C4-2B (cell line): Measurements from ENCODE around the gene CHST13.

Source experiments
- ZFX ChIP-seq: fragments of 450-650 bp; IDR thresholded peaks from 2 replicates; pipeline ENCODE4 v1.6.1; 2017
- TF ChIP-seq, protein P1 (sequence below): fragments of 450-650 bp; conservative IDR thresholded peaks from 2 replicates; pipeline ENCODE4 v1.5.1; 2017; ENCODE audit warnings: mild to moderate bottlenecking

DNA sequence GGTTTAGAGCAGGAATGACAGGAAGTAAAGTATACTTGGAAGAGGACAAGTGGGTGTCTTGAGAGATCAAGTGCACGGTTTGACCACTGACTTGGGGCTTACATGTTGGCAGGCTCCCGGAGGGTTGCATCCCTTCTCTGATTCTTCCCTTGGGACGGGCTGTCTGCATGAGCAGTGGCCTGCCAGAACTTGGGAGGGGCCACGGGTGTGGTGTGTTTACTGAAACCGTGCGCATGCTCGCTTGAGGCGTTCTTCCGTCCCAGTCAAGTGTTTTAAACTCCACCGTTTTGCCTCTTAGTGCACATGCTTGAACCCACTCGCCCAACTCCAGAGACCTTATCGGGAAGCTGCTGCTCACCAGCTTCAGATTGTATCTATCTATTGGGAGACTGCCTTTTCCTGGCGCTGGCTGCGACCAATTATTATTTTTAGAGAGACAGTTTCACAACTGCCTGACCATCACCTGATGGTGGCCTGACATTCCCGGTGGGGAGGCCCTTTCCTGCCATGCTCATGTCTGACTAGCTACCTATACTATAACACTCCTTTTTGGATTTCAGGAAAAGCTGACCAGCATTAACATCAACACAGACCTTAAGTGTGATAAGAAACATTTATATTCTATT is 49.6 kb downstream of the CHST13 start:
- TF ChIP-seq, protein P1, sequence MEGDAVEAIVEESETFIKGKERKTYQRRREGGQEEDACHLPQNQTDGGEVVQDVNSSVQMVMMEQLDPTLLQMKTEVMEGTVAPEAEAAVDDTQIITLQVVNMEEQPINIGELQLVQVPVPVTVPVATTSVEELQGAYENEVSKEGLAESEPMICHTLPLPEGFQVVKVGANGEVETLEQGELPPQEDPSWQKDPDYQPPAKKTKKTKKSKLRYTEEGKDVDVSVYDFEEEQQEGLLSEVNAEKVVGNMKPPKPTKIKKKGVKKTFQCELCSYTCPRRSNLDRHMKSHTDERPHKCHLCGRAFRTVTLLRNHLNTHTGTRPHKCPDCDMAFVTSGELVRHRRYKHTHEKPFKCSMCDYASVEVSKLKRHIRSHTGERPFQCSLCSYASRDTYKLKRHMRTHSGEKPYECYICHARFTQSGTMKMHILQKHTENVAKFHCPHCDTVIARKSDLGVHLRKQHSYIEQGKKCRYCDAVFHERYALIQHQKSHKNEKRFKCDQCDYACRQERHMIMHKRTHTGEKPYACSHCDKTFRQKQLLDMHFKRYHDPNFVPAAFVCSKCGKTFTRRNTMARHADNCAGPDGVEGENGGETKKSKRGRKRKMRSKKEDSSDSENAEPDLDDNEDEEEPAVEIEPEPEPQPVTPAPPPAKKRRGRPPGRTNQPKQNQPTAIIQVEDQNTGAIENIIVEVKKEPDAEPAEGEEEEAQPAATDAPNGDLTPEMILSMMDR = no peak
- TF ChIP-seq ZFX = no peak
